IPS-15b (cell line): ENCODE results near the gene CRPPA.
"Not testable (repeated sequence)": the region's sequence is repeated elsewhere in the genome, so short reads cannot be mapped to it uniquely, and the experiment has no call there.

Source experiments
- H3K27me3 ChIP-seq: one replicate; pipeline ENCODE4 v1.6.1; 2013; ENCODE audit warnings: low read length; ENCODE audit not compliant: control insufficient read depth, insufficient read depth
- H3K36me3 ChIP-seq: one replicate; pipeline ENCODE4 v1.6.1; 2013; ENCODE audit warnings: low read length; ENCODE audit not compliant: control insufficient read depth, insufficient read depth
- H3K4me1 ChIP-seq: one replicate; pipeline ENCODE4 v1.6.1; 2013; ENCODE audit warnings: mild to moderate bottlenecking, low read length; ENCODE audit not compliant: control insufficient read depth, insufficient read depth
- H3K4me3 ChIP-seq: one replicate; pipeline ENCODE4 v1.5.1; 2013; ENCODE audit warnings: low read depth, low read length
- H3K9ac ChIP-seq: one replicate; pipeline ENCODE4 v1.6.1; 2013; ENCODE audit warnings: low read depth, mild to moderate bottlenecking, low read length
- H3K9me3 ChIP-seq: one replicate; pipeline ENCODE4 v1.6.1; 2013; ENCODE audit warnings: mild to moderate bottlenecking, low read length; ENCODE audit not compliant: control insufficient read depth, insufficient read depth

The CRPPA gene

DNA sequence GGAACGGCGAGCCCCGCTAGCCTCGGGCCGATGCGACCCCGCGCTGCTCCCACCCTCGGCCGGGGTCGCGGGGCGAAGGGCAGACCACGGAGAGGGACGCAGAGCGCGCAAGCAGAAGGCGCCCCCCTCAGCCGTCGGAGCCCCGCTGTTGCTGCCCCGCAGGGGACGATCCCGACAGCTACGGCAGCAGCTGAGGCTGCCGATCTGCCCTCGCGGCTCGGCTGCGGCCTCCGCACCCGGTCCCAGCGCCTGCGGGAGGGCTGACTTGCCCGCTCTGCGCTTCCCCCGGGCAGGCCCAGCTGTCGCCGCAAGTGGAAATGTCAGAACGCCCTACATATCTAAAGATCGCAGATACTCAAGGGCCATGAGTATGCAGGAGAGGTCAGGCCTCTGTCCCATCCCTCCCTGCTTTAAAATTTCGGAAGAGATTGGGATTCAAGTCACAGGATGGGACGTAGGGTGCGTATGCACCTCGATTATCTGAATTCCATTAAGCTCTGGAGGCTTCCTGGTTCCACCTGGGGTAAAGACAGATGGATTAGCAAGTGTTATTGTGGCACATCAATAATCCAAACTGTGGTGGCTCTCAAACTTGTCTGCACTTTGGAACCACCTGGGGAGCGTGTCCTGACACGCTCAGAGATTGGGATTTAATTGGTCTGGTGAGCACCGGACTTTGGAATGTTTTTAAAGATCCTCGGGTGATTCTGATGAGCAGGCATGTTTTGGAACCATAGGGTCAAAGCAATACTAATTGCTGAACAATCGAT is at the start of gene CRPPA:
TSS of gene CRPPA (minus strand) at position 206 of the 770 bp plus-strand sequence. CDS start 216 bp downstream, outside the sequence.
- Histone ChIP-seq H3K4me1 (peaks cover 6% of the 10 kb centered on the region), H3K9me3 (no peaks in the 10 kb centered on the region), H3K9ac (peak within 1 kb of the TSS; percentile 62), H3K4me3 (peak within 1 kb of the TSS; percentile 68), H3K27me3 (peaks cover 12% of the 10 kb centered on the region), H3K36me3 (no peaks in the 10 kb centered on the region)

DNA sequence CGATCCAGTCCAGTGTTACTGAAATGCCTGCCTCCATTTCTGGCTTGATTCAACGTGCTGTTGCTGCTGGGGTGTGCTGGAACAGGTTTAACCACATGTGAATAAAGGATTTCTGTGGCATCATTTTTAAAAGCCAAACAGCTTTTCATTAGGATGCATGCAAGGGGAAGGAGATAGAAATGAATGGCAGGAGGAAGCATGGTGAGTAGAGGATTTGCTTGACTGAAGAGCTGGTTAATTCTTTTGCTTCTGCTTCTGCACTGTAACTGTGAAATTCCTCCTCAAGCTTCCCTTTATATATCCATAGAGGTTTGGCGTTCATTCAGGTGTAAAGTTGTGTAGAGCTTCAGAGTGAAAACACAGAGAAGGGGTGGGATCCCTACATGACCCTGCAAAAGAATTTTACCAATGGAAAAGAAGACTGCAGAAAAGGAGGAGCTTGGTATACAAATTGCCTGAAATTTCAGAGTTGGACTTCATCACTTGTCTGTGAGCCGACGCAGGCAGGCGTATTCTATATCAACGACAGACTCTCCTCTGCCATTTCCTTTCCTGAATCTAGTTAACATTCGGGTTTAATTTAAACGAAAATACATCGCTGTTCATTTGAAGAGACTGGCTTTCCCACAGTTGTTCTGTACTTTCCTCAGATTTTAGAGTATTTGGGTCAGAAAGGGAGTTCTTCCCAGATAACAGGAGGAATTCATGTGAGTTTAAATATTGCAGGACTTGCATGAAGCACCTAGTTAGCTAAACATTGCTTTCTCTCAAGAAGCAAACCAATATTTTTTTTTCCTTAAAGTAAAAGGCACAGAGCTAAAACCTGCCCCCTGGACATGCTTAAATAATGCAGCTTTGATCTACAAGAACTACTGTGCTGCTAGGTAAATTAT is 44.4 kb upstream of the CRPPA start, which contains the start of gene SOSTDC1:
TSS of gene SOSTDC1 (minus strand) at position 270 of the 893 bp plus-strand sequence. CDS start at position 200, 70 bp downstream.
- Histone ChIP-seq H3K27me3 (no peaks in the 10 kb centered on the region), H3K9ac (no peak within 1 kb of the TSS), H3K4me3 (no peak within 1 kb of the TSS), H3K4me1 (peaks cover 9% of the 10 kb centered on the region), H3K9me3 (no peaks in the 10 kb centered on the region), H3K36me3 (no peaks in the 10 kb centered on the region)

DNA sequence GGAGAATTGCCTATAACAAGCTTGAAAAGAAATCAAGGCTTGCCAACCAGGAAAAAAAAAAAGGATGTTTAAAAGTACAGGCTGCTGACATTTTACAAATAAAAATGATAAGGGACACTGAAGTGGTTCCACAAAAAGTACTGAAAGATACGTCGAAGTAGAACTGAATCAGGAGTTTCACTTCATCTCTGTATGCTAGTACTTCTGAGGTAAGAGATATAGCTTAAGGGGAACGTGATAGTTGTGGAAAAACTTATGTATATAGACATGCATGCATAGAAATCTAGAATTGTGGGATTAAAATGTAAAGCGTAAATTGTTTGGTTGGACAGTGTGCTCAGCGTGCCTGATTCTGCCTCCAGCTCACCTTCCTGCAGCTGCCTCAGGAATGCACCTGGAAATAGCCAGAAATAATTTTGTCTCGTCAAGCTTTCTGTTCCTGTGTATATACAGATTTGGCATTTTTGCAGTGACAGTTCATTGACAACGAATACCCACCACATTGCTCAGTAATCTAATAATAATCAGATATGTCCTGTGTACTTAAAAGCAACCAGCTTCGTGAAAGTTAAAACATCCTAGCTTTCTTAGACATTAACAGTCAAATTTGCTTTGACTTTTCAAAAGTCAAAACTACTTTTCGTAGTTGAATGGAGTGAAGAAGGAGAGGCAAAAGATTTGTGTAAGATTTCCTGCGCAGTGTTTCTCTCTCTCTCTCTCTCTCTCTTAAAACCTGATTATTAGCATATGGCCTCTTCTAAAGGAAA is 42.8 kb upstream of the CRPPA start:
- Histone ChIP-seq H3K4me3 (no peak overlapping the region), H3K36me3 (no peaks in the 10 kb centered on the region), H3K27me3 (no peaks in the 10 kb centered on the region), H3K9me3 (no peaks in the 10 kb centered on the region), H3K9ac (no peak overlapping the region), H3K4me1 (peaks cover 9% of the 10 kb centered on the region)

DNA sequence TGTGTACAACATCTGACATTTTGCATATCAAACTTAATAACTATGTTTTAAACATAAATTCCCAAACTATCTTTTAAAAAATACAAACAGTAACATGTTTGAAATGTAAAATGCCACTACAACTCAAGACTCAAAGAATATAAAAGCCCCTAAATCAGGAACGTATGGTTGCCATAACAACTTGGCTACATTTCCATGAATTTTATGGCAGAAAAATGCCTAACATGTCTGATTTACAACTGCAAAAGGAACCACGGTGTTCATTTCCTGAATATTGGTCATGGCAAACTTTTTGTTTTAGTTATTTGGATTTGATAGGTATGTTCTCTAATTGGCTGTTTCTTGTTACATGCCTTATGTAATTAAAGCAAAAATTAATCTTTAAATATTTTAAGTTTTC is 42.2 kb upstream of the CRPPA start:
- H3K9ac ChIP-seq = no peak overlapping the region

DNA sequence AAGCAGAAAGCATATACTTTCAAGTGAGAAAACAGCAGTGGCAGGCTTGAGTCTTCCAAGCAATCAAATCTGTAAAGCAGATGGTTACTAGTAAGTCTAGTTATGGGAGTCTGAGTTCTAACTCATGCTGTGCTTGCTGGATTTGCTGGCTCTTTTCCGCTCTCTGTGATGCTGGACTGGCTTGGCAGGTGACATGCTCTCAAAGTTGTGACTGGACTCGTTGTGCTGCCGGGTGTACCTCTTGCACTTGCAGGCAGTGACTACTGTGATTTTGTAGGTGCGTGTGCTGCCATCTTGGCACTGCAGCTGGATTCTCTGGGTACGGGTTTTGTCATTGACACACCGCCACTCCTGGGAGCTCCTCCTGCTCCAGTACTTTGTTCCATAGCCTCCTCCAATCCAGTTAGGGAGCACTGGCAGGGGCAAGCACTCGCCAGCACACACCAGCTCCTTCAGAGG is 41.1 kb upstream of the CRPPA start:
- Histone ChIP-seq H3K4me1 (peaks cover 9% of the 10 kb centered on the region), H3K4me3 (no peak overlapping the region), H3K36me3 (no peaks in the 10 kb centered on the region), H3K9me3 (no peaks in the 10 kb centered on the region), H3K27me3 (no peaks in the 10 kb centered on the region), H3K9ac (no peak overlapping the region)

More for the DNA sequence above, 42.2 kb upstream of the CRPPA start:
- Histone ChIP-seq H3K36me3 (no peaks in the 10 kb centered on the region), H3K9me3 (no peaks in the 10 kb centered on the region), H3K4me1 (peaks cover 9% of the 10 kb centered on the region), H3K27me3 (no peaks in the 10 kb centered on the region), H3K4me3 (no peak overlapping the region)

DNA sequence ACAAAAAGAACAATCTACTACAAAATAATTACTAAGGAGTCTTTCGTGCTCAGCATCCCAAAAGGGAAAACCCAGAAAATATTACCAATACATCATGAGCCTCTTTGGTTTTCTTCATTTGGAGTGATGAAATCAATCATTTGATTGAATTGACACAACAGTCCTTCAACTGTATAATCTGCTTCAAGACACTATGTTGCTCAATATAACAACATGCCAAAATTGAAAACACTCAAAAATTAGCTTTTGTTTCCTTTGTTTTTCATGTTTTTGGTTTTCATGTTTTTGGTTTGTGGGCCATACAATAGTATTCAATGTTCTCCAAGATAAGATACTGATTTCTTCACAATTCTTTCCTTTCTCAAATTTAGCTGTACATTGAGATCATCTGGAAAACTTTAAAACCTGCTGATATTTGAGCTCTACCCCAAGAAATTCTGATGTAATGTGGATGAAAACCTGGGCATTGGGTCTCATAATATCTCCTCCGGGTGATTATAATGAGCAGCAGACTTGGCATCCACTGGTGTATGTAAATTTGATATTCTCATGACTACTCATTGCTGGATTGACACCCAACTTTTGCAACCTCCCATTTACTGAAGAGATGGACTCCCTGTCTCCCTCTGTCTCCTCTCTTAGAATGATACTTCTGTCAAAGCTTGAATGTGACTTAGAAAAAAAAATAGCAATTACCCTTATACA is 39.6 kb upstream of the CRPPA start:
- H3K9me3 ChIP-seq = no peaks in the 10 kb centered on the region
- H3K36me3 ChIP-seq = no peaks in the 10 kb centered on the region
- H3K27me3 ChIP-seq = no peaks in the 10 kb centered on the region
- no peak overlapping the region for H3K4me3 ChIP-seq
- peaks cover 9% of the 10 kb centered on the region for H3K4me1 ChIP-seq
- H3K9ac ChIP-seq = no peak overlapping the region

DNA sequence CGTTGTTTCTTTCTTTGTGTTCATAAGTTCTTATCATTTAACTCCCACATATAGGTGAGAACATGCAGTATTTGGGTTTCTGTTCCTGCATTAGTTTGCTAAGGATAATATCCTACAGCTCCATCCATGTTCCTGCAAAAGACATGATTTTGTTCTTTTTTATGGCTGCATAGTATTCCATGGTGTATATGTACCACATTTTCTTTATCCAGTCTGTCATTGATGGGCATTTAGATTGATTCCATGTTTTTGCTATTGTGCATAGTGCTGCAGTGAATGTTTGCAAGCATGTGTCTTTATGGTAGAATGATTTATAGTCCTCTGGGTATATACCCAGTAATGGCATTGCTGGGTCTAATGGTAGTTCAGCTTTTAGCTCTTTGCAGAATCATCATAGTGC is 35.0 kb upstream of the CRPPA start:
- H3K4me1 ChIP-seq, H3K27me3 ChIP-seq, H3K9ac ChIP-seq, H3K36me3 ChIP-seq, H3K4me3 ChIP-seq, H3K9me3 ChIP-seq: not testable (repeated sequence)

DNA sequence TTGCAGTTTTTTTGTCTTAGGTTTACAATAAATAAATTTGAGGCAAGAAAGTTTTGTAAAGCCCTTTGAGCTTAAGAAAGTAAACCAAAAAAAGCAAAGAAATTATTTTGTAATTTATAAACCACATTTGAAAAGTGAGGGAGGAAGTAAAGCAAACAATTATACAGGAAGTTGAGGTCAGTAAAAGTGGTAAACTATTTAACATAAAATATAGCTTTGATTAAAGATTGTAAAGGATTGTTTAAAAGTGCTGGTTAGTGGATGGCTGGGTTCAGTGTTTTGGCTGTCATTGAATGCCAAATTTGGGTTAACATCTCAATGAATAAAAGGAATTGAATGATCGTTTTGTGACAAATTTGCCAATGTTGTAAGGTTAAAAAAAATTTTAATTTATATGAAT is 34.3 kb upstream of the CRPPA start:
- Histone ChIP-seq H3K9me3 (no peaks in the 10 kb centered on the region), H3K27me3 (no peaks in the 10 kb centered on the region), H3K4me1 (no peaks in the 10 kb centered on the region), H3K4me3 (no peak overlapping the region), H3K9ac (no peak overlapping the region), H3K36me3 (no peaks in the 10 kb centered on the region)

DNA sequence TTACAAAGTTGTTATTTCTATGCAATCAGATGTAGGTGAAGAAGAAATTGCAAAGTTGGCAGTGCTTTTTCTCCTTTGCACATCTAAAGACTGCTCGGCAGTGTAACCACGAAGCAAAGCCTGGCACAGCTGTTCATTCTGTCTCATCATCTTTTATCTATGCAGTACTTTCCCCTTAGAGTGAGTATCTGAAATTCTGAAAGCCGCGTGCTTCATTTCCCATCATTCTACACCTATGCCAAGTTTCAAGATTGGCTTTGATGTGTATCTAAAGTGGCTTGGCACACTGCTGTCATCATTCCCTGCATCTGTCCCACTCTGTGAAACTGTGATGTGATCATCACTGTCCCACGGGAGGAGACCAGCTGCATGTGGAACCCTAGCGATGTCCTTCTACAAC is 29.0 kb upstream of the CRPPA start:
- no peak overlapping the region for H3K4me3 ChIP-seq
- no peaks in the 10 kb centered on the region for H3K4me1 ChIP-seq
- H3K9ac ChIP-seq = no peak overlapping the region
- H3K27me3 ChIP-seq = no peaks in the 10 kb centered on the region
- H3K36me3 ChIP-seq = no peaks in the 10 kb centered on the region
- H3K9me3 ChIP-seq = no peaks in the 10 kb centered on the region

DNA sequence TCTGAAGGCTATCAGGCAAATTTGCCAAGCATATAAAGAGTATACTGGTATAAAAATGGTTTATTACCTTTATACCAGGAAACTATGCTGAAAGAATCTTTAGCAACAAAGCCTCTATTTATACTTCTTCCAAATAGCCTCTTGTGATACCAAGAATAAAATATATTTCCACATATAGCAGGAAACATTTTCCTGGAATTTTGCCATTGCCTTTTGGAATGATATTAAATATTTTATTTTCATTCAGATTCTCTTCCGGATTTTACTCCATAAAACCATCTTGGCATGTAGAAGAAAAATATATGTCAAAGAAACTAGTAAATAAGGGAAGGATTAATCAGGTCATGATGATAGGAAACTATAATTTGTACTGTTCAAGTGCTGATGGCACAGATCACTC is 26.5 kb upstream of the CRPPA start:
- Histone ChIP-seq H3K4me3 (no peak overlapping the region), H3K9ac (no peak overlapping the region), H3K36me3 (no peaks in the 10 kb centered on the region), H3K27me3 (no peaks in the 10 kb centered on the region), H3K9me3 (no peaks in the 10 kb centered on the region), H3K4me1 (no peaks in the 10 kb centered on the region)

DNA sequence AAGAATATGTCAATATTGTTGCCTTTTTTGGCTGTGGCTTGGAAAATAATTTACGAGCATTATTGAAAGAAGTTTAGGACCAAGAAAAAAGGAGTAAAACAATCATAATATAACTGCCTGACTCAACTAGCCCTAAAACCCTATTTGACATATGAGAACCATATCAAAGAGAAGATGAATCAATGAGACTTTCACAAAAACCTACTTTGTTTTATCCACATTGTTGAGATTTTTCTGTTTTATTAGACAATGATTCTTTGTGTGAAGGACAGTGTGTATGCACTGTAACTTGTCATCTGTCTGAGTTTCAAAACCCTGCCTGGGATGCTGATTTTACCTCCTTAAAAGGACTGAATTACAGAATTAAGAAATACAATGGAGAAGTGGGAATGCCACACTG is 25.2 kb upstream of the CRPPA start:
- Histone ChIP-seq H3K36me3 (no peaks in the 10 kb centered on the region), H3K9me3 (no peaks in the 10 kb centered on the region), H3K4me3 (no peak overlapping the region), H3K27me3 (no peaks in the 10 kb centered on the region), H3K9ac (no peak overlapping the region), H3K4me1 (no peaks in the 10 kb centered on the region)
